RWPE2 (cell line): ENCODE results near the gene SH3PXD2A.

Experiments
- ATAC-seq: fragments of 200-7000 bp; cut with Tn5 transposase; 3 replicates; pipeline ENCODE4 v1.9.1; 2021; ENCODE audit warnings: low read depth
- DNase-seq: peaks from one replicate; pipeline ENCODE4 v3.0.0-alpha.2; 2020; ENCODE audit warnings: low spot score
- H3K27ac ChIP-seq: fragments of 450-650 bp; 2 replicates; pipeline ENCODE4 v1.5.1; 2017; ENCODE audit warnings: mild to moderate bottlenecking; ENCODE audit not compliant: poor library complexity, severe bottlenecking
- H3K27me3 ChIP-seq: fragments of 250-450 bp; sonication (Bioruptor Pico); 2 replicates; pipeline ENCODE4 v1.5.1; 2021; ENCODE audit warnings: mild to moderate bottlenecking, moderate library complexity; ENCODE audit not compliant: insufficient read depth, poor library complexity, severe bottlenecking
- H3K36me3 ChIP-seq: fragments of 250-450 bp; sonication (Bioruptor Pico); 2 replicates; pipeline ENCODE4 v1.5.1; 2020; ENCODE audit warnings: low read depth, mild to moderate bottlenecking, moderate library complexity
- H3K4me1 ChIP-seq: fragments of 250-450 bp; sonication (Bioruptor Pico); 2 replicates; pipeline ENCODE4 v1.5.1; 2021; ENCODE audit warnings: mild to moderate bottlenecking, moderate library complexity; ENCODE audit not compliant: insufficient read depth, poor library complexity, severe bottlenecking
- H3K4me3 ChIP-seq: fragments of 250-450 bp; sonication (Bioruptor Pico); 2 replicates; pipeline ENCODE4 v1.5.1; 2021; ENCODE audit warnings: mild to moderate bottlenecking, moderate library complexity; ENCODE audit not compliant: severe bottlenecking
- H3K9me3 ChIP-seq: fragments of 250-450 bp; sonication (Bioruptor Pico); 2 replicates; pipeline ENCODE4 v1.5.1; 2021; ENCODE audit warnings: mild to moderate bottlenecking, moderate library complexity; ENCODE audit not compliant: severe bottlenecking
- CTCF ChIP-seq: fragments of 450-650 bp; IDR thresholded peaks from one replicate; pipeline ENCODE4 v1.5.1; 2017; ENCODE audit warnings: mild to moderate bottlenecking, moderate library complexity; ENCODE audit not compliant: poor library complexity, severe bottlenecking

Gene SH3PXD2A

DNA sequence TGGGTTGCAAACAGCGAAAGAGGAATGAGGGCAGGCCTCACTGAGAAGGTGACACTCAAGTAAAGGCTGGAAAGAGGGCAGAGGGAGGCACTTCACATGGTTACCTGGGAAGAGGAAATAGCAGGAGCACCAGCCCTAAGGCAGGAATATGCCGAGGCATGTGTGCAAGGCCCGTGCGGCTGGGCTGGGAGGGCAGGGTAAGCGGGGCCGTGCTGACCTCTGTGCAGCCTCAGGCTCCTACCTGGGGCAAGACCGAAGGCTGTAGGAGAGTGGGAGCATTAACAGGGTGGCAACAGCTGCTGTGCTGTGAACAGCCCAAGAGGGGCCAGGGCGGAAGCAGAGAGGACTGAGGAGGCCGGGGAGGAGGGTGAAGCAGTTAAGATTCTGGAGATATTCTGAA lies 24.0 kb upstream of the SH3PXD2A start:
- H3K4me1 ChIP-seq: peaks cover 32% of the 10 kb centered on the region
- no peak for ATAC-seq
- TF ChIP-seq CTCF: no peak
- no peaks in the 10 kb centered on the region for H3K9me3 ChIP-seq
- H3K36me3 ChIP-seq: peaks cover 48% of the 10 kb centered on the region
- DNase-seq: no peak
- H3K27ac ChIP-seq: peak overlapping the region; percentile 99
- H3K27me3 ChIP-seq: no peaks in the 10 kb centered on the region
- H3K4me3 ChIP-seq: no peak overlapping the region

GRCh38 chr10:103877861-103878260 lies 22.5 kb upstream of the SH3PXD2A start:
- DNase-seq (no peak), ATAC-seq (no peak)
- Histone ChIP-seq H3K4me3 (no peak overlapping the region), H3K27me3 (no peaks in the 10 kb centered on the region), H3K9me3 (no peaks in the 10 kb centered on the region), H3K36me3 (peaks cover 36% of the 10 kb centered on the region), H3K4me1 (peaks cover 36% of the 10 kb centered on the region), H3K27ac (no peak overlapping the region)
- TF ChIP-seq CTCF: no peak

GRCh38 chr10:103876155-103876554 lies 20.8 kb upstream of the SH3PXD2A start:
- DNase-seq: no peak
- Histone ChIP-seq H3K27ac (no peak overlapping the region), H3K27me3 (no peaks in the 10 kb centered on the region), H3K36me3 (peaks cover 27% of the 10 kb centered on the region), H3K9me3 (no peaks in the 10 kb centered on the region), H3K4me1 (peaks cover 38% of the 10 kb centered on the region), H3K4me3 (no peak overlapping the region)
- ATAC-seq: no peak
- TF ChIP-seq CTCF: no peak

GRCh38 chr10:103874730-103875129 lies 19.4 kb upstream of the SH3PXD2A start:
- Histone ChIP-seq H3K27ac (peak overlapping the region; percentile 100), H3K36me3 (peaks cover 13% of the 10 kb centered on the region), H3K9me3 (no peaks in the 10 kb centered on the region), H3K4me1 (peaks cover 41% of the 10 kb centered on the region), H3K27me3 (no peaks in the 10 kb centered on the region), H3K4me3 (no peak overlapping the region)
- ATAC-seq (no peak), DNase-seq (no peak)
- TF ChIP-seq CTCF: no peak

DNA sequence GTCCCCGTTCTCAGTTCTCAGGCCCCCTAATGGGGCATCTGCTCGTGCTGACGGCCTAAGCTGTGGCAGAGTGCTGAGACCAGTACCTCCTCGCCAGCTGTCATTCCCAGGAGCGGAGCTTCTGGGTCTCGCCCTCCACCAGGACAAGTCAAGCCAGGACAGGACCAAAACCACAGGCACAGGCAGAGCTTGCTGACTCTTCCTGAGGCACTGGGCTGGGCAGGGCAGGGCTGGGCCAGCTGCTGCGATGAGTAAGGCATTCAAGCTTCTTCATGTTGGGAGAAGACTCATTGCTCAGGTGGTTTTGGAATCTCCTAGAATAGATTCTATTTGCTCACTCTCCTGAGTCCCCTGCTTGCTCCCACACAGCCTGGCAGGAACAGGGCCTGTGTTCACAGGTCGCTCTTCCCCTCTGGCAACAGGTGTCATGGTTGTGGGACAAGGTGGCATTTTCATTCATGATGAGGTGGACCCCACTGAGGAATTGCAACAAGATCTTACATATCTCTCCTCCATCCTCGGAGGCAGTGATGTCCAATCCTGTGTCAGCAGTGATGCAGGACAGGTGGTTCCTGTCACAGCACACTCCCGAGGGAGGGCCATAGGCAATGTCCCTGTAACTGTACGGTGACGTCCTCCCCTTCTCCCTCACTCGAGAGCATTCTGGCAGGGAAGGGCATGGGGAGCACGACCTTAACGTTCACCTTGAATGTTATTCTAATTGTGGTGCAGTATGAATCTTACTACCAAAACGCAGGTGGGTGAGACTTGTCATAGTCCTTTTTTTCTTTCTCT lies 17.0 kb upstream of the SH3PXD2A start:
- Histone ChIP-seq H3K27me3 (no peaks in the 10 kb centered on the region), H3K4me3 (no peak overlapping the region), H3K27ac (peak overlapping the region; percentile 100), H3K4me1 (peaks cover 36% of the 10 kb centered on the region), H3K36me3 (no peaks in the 10 kb centered on the region), H3K9me3 (no peaks in the 10 kb centered on the region)
- DNase-seq (peak; percentile 99), ATAC-seq (peak; percentile 95)
- no peak for TF ChIP-seq CTCF
